ENCODE results near the gene SHANK3.

DNA sequence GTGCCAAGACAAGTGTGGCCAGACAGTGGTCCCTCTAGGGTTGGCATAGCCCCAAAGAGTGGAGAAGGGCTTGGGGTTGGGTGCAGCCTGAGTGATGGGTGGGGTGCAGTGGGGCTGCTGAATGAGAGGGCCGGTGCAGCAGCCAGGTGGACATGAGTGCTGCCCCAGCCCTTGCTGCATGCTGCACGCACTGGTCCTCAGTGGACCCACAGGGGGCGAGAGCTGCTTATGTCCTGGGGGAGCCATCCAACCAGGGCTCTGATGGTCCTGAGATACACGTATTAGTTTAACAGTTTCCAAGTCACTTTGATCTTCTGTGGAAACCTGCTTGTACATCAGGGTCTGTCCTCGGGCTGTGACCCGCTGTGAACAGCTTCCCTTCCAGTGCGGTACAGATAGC is 41.5 kb downstream of the SHANK3 start:
- TF ChIP-seq POLR2A (IDR thresholded peaks at IDR 0.05) (no peak), CTCF (IDR thresholded peaks at IDR 0.05) (no peak)
